Hematopoietic multipotent progenitor cell (in vitro differentiated cells): ENCODE results near the gene SURF2. TPM values are rescaled to one million over a fixed set of nuclear protein-coding genes. Genes with fewer than 3 reads are reported as not detected.
"Not testable (repeated sequence)": the region's sequence is repeated elsewhere in the genome, so short reads cannot be mapped to it uniquely, and the experiment has no call there.

Source experiments
- DNase-seq, 3 donors: peaks; one replicate each; pipeline ENCODE4 v3.0.0-alpha.2; 2011 to 2015; ENCODE audit warnings: low read depth in 2 of 3, low spot score in 2 of 3
- total RNA-seq: library from RNA; depleted of rRNA; stranded (reverse); fragments of >200 nt; gene quantifications from one replicate; pipeline ENCODE4 v1.2.3, GENCODE V29; 2012

SURF2 gene
- total RNA-seq, 1 donor = 11.3 TPM

- DNase-seq = no peak
These were observed 18.9 kb downstream of the SURF2 start for GRCh38 chr9:133375116-133375723.

GRCh38 chr9:133375724-133376654, 19.6 kb downstream of the SURF2 start, which contains the start of the genes STKLD1 and SURF4:
STKLD1 (plus strand) TSS chr9:133376366; CDS start chr9:133376474, 108 bp downstream.
SURF4 (minus strand) TSS chr9:133376060; CDS start chr9:133375969, 91 bp downstream.
- peak; percentile 80 to 95 (median 94) for DNase-seq

DNA sequence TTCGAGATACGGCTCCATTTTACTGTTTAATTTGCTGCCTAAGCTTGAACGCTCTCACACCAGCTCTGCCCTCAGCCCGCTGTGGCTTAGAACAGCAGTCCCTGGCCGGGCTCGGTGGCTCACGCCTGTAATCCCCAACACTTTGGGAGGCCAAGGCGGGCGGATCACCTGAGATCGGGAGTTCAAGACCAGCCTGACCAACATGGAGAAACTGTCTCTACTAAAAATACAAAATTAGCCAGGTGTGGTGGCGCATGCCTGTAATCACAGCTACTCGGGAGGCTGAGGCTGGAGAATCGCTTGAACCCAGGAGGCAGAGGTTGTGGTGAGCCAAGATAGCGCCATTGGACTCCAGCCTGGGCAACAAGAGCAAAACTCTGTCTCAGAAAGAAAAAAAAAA, 20.9 kb downstream of the SURF2 start:
- not testable (repeated sequence) for DNase-seq

GRCh38 chr9:133377721-133378216, 21.4 kb downstream of the SURF2 start:
- DNase-seq = no peak

DNA sequence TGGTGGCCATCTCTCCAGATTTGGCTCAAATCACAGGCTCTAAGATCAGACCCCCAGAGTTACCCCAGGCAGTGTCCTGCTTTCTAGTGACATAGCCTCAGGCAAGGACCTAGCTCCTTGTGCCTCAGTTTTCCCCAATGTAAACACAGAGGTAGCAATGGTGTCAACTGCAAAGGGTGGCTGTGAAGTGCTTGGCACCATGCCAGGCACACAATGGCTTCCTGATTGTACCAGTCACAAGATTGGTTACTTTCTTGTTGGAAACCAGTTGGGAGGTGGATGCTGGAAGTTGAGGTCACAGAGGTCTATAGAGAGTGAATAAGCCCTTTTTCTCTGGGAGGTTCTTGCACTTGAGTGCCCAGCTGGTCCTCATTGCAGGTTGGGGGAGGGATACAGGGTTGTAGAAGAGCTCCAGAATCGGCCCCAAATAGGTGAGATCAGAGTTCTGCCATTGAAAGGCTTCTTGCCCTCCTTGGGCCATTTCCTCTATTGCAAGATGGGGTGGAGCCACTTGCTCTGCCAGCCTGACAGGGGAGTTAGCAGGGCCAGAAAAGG, 22.1 kb downstream of the SURF2 start:
- DNase-seq = no peak

DNA sequence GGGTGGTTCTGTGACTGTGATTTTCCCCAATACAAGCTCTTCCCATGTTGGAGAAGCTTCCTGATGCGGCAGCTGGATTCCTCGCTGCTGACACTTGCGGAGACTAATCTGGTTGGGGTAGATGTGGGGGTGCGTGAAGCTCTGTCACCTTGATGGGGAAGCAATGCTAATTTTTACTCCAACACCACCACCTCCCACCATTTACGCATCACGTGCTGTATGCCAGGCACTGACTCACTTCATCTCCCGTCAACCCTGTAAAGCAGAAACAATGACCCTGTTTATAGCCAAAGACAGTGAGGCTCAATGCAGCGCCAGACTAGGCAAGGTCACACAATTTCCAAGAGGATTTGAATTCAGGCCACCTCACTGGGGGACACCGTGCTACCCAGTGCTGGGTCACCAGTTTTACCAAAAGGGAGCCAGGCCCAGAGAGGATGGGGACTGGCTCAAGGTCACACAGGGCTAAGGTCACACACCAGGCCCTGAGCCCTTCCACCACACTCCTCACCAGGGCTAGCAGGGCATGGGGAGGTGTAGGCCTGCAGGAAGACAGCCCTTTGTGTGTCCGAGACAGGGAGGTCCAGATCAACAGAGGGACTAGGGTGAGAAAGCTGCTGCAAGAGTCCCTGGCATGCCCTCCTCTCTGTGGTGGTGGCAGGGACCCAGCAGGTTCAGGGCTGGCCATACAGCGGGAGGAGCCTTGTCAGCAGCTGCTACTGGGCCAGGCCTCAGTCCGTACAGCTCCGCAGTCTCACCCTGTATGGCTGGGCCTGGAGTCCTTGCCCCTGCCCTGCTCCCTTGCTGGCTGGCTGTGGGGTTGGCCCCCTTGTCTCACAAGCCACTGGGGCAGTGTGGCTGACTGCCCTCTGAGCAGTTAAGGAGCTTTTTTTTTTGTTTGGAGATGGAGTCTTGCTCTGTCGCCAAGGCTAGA, 23.1 kb downstream of the SURF2 start:
- no peak for DNase-seq

DNA sequence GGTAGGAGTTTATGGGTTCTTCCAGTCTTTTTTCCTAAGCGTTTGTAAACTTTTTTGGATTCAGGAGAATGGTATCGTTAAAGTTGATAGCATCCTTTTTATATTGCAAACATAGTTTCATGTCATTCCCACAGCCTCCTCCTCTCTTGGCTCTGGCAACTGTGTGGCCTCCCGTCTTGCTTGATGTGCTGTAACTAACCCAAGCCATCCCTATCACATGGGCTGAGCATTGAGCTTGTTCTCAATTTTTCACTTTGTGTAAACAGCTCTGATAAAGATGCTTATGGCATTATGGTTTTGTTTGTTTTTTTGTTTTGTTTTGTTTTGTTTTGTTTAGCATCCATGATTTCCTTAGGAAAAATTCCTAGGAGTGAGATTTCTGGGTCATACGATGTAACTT, 24.4 kb downstream of the SURF2 start:
- DNase-seq = no peak

GRCh38 chr9:133382507-133383141, 26.3 kb downstream of the SURF2 start:
- DNase-seq = no peak

DNA sequence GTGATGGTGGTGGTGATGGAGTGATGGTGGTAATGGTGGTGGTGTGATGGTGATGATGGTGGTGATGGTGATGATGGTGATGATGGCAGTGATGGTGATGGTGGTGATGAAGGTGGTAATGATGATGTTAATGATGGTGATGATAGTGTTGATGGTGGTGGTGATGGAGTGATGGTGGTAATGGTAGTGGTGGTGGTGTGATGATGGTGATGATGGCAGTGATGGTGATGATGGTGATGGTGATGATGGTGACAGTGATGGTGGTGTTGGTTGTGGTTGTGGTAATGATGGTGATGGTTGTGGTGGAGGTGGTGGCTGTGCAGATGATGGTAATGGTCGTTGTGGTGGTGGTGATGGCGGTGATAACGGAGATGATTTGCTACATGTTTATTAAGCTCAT, 27.1 kb downstream of the SURF2 start:
- no peak for DNase-seq

DNA sequence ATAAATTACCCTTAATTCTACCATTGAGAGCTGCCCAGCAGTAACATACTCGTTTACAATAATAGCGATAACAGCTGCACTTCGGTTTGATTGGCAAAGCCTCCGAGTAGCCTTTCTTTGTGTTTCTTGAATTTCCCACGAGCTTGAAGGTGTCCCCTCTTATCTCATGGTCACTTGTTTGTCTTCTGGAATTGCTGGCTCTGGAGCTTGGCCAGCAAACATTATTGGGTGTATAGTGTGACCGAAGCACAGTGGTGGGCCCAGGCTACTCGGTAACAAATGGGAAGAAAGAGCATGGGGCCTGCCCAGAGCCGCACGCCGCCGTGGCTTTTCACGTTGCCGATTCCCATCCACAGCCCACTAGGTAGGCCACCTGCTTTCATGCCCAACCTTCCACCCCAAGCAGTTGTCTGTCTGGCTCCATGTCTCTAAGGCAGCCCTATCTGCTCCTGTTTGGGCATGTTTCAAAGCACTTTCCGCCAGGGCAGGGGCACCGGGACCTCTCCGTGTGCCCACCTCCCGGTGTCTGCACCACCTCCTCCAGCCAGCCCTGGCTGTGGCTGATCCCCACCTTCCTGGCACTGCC, 28.5 kb downstream of the SURF2 start:
- DNase-seq = no peak

DNA sequence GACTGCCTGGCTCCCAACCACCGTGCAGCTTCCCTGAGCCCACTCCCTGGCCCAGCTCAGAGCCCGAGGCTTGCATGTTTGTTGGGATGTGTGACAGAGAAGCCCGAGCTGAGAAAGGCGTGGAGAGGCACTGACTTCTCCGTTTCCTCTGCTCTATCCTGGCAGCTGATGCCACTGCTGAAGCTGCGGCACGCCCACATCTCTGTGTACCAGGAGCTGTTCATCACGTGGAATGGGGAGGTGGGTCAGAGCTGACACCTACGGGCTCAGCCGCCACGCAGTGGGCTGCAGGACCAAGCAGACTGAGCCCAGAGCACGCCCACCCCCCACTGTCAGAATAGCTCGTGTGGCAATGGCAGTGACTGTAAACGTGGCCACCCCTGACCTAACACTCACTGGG, 29.1 kb downstream of the SURF2 start:
- DNase-seq = no peak

DNA sequence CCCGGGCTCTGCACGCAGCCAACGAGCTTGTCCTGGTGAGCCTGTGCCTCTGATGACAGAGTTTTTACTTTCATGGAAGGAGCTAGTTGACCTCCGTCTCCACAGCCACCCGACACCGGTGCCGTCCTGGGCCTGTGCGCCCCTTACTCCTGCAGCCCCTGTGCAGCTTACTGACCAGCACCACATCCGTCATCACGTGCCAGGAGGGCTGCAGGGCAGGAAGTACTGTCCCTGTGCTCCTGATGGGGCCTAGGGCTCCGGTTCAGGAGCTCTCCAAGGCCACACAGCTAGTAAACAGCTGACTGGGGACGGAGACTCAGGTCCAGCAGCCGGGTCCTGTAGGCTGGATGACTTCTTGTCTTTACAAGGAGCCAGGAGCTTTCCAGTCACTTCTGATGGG, 30.0 kb downstream of the SURF2 start:
- no peak for DNase-seq

GRCh38 chr9:133387680-133388079, 31.3 kb downstream of the SURF2 start:
- no peak for DNase-seq

DNA sequence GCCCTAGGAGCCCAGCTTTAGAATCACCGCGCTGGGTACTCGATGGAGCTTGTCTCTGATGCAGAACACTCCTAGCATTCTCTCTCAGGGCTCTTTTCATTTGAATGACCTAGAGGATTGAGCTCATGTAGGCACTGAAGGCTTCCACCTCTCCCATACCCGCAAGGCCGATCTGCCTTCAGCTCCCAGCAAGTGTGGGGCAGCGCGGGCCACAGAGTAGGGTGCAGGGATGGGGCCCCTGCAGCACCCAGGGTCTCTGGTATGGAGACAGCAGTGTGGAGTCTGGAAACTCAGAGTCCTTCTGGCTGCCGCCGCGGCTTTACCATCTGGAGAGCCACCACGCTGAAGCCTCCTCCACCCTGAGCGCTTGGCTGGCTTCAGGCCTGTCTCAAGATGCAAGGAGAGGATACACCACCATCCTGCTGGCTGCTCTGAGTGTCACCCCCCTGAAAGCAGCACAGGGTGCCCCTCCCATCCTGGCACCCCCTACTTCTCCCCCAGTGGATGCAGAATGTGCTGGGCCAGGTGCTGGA, 32.7 kb downstream of the SURF2 start:
- DNase-seq = no peak

GRCh38 chr9:133389562-133389961, 33.2 kb downstream of the SURF2 start:
- DNase-seq = no peak

GRCh38 chr9:133390713-133391112, 34.4 kb downstream of the SURF2 start:
- DNase-seq = no peak

DNA sequence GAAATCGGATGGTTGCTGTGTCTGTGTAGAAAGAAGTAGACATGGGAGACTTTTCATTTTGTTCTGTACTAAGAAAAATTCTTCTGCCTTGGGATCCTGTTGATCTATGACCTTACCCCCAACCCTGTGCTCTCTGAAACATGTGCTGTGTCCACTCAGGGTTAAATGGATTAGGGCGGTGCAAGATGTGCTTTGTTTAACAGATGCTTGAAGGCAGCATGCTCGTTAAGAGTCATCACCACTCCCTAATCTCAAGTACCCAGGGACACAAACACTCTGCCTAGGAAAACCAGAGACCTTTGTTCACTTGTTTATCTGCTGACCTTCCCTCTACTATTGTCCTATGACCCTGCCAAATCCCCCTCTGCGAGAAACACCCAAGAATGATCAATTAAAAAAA, 35.1 kb downstream of the SURF2 start:
- not testable (repeated sequence) for DNase-seq

DNA sequence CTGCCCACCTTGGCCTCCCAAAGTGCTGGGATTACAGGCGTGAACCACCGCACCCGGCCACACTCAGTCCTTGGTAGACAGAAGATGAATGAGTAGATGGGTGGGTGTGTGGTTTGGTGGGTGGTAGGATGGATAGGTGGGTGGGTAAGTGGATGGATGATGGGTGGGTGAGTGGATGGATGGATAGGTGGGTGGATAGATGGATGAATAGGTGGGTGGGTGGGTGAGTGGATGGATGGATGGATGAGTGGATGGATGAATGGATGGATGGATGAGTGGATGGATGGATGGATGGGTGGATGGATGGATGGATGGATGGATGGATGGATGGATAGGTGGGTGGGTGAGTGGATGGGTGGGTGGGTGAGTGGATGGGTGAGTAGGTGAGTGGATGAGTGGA, 36.0 kb downstream of the SURF2 start:
- not testable (repeated sequence) for DNase-seq

- DNase-seq = no peak
These were observed 37.0 kb downstream of the SURF2 start for GRCh38 chr9:133393399-133393798.
